Endothelial cell of umbilical vein (primary cell): ENCODE results near the gene HSPB1. TPM values are rescaled to one million over a fixed set of nuclear protein-coding genes. Genes with fewer than 3 reads are reported as not detected.
A peak's percentile ranks its signal among the peaks of the same experiment; 100 is the strongest.

Source experiments
- BruUV-seq: library from RNA; stranded (reverse); fragments of 400-500 nt; replicated peaks from 2 replicates; lab custom pipeline; 2021; lab: Mats Ljungman, UMichigan
- CTCF ChIA-PET: fragments of 300-600, 350-600 bp; sonication (Branson Sonifier 250); formaldehyde crosslinking; loops from one replicate; lab custom pipeline; 2021; ENCODE audit warnings: antibody characterized with exemption, inconsistent platforms; lab: Charles Lee
- POLR2A ChIA-PET: fragments of 300-600, 350-600 bp; sonication (Branson Sonifier 250); formaldehyde crosslinking; loops from one replicate; lab custom pipeline; 2021; ENCODE audit warnings: antibody characterized with exemption, inconsistent platforms; lab: Charles Lee
- DNase-seq: peaks from one replicate; pipeline ENCODE4 v3.0.0-alpha.2; 2011; ENCODE audit warnings: low read depth, low spot score
- FAIRE-seq: peaks from 2 replicates; lab custom pipeline; 2011; peaks lifted over from hg19 to GRCh38; lab: Jason Lieb, UNC
- H2AFZ ChIP-seq: 2 replicates; pipeline ENCODE4 v1.6.0; 2012; ENCODE audit warnings: low read depth, low read length, control low read depth, inconsistent platforms
- H3K27ac ChIP-seq: 2 replicates; pipeline ENCODE4 v1.5.1; 2011; ENCODE audit warnings: low read depth, mild to moderate bottlenecking, control low read depth, low read length, moderate library complexity; ENCODE audit not compliant: insufficient read depth
- H3K27me3 ChIP-seq, 2 experiments: 2 replicates each; pipeline versions ENCODE4 v1.6.0 to v1.6.1; 2011; ENCODE audit warnings: low read length in 2 of 2, mixed read lengths in 1 of 2; ENCODE audit not compliant: control insufficient read depth in 2 of 2, insufficient read depth in 2 of 2
- H3K36me3 ChIP-seq, 2 experiments: 2 replicates in 1 of 2; 3 replicates in 1 of 2; pipeline ENCODE4 v1.5.1; 2011; ENCODE audit warnings: low read length in 2 of 2, mild to moderate bottlenecking in 1 of 2, moderate library complexity in 1 of 2; ENCODE audit not compliant: control insufficient read depth in 2 of 2, insufficient read depth in 2 of 2; ENCODE audit errors: extremely low read depth in 1 of 2
- H3K4me1 ChIP-seq: 3 replicates; pipeline ENCODE4 v1.5.1; 2011; ENCODE audit warnings: mild to moderate bottlenecking, low read length; ENCODE audit not compliant: control insufficient read depth, insufficient read depth; ENCODE audit errors: extremely low read depth
- H3K4me2 ChIP-seq: 2 replicates; pipeline ENCODE4 v1.6.1; 2011; ENCODE audit warnings: low read length, control low read depth, mixed read lengths; ENCODE audit not compliant: insufficient read depth
- H3K4me3 ChIP-seq, 3 experiments: fragments of 200-600 bp in 1 of 3; sonication (generic), shearing (Covaris generic) in 1 of 3; replicated peaks in 1 of 3; 2 replicates each; pipeline ENCODE4 v1.5.1; 2011 to 2016; ENCODE audit warnings: control low read depth in 3 of 3, low read length in 3 of 3, mild to moderate bottlenecking in 2 of 3, inconsistent platforms in 1 of 3, low read depth in 1 of 3, moderate library complexity in 1 of 3; ENCODE audit not compliant: insufficient read depth in 1 of 3
- H3K79me2 ChIP-seq: 2 replicates; pipeline ENCODE4 v1.6.0; 2012; ENCODE audit warnings: low read length, inconsistent platforms; ENCODE audit not compliant: control insufficient read depth, insufficient read depth
- H3K9ac ChIP-seq: replicated peaks from 2 replicates; pipeline ENCODE3; 2011; ENCODE audit warnings: low read length, control low read depth; ENCODE audit not compliant: insufficient read depth; ENCODE audit errors: extremely low read depth
- H3K9me1 ChIP-seq: replicated peaks from 3 replicates; pipeline ENCODE4 v1.6.0; 2011; ENCODE audit warnings: mild to moderate bottlenecking, low read length; ENCODE audit not compliant: control insufficient read depth, insufficient read depth; ENCODE audit errors: extremely low read depth
- H3K9me3 ChIP-seq: replicated peaks from 2 replicates; pipeline ENCODE4 v1.5.1; 2012; ENCODE audit warnings: low read length, inconsistent platforms; ENCODE audit not compliant: control insufficient read depth, insufficient read depth
- H4K20me1 ChIP-seq: replicated peaks from 2 replicates; pipeline ENCODE3; 2011; ENCODE audit warnings: mild to moderate bottlenecking, low read length; ENCODE audit not compliant: control insufficient read depth, insufficient read depth; ENCODE audit errors: extremely low read depth
- FOS ChIP-seq: IDR thresholded peaks from 2 replicates; pipeline ENCODE4 v1.6.1; 2011; ENCODE audit warnings: mild to moderate bottlenecking, low read length, moderate library complexity, borderline replicate concordance; ENCODE audit not compliant: insufficient read depth
- GATA2 ChIP-seq: IDR thresholded peaks from 2 replicates; pipeline ENCODE4 v1.7.0; 2011; ENCODE audit warnings: low read depth, mild to moderate bottlenecking, moderate library complexity, mixed read lengths, low read length; ENCODE audit not compliant: insufficient read length, insufficient read depth
- JUN ChIP-seq: IDR thresholded peaks from 2 replicates; pipeline ENCODE4 v1.6.1; 2011; ENCODE audit warnings: borderline replicate concordance, low read depth; ENCODE audit not compliant: insufficient read length, insufficient read depth
- MYC ChIP-seq: IDR thresholded peaks from one replicate; pipeline ENCODE4 v1.6.1; 2011; ENCODE audit warnings: mild to moderate bottlenecking, low read depth, low read length
- POLR2A ChIP-seq: IDR thresholded peaks from 2 replicates; pipeline ENCODE4 v1.6.1; 2012; ENCODE audit warnings: low read depth, mild to moderate bottlenecking, control low read depth, low read length
- POLR2AphosphoS5 ChIP-seq: IDR thresholded peaks from 2 replicates; pipeline ENCODE4 v1.6.1; 2012; ENCODE audit warnings: low read depth, mild to moderate bottlenecking, control low read depth, low read length, moderate library complexity; ENCODE audit not compliant: insufficient read depth
- dilution Hi-C: fragments of 300-500 bp; cut with MboI; formaldehyde crosslinking; loops from one replicate; pipeline ENCODE4 v1.15.0; 2019; ENCODE audit warnings: low sequenced_read_pairs; ENCODE audit not compliant: extremely low pct_ligation_motif_present
- intact Hi-C: fragments of 100-400 bp; cut with micrococcal nuclease; formaldehyde crosslinking; loops from one replicate; pipeline ENCODE4 v1.10.0; 2022
- polyA plus RNA-seq, 4 experiments: library from polyadenylated mRNA; depleted of rRNA in 3 of 4; stranded (reverse) in 3 of 4; unstranded in 1 of 4; fragments of >200 nt; gene quantifications; 2 replicates each; pipeline versions ENCODE4 v1.2.1 to v1.2.3, GENCODE V29; 2011 to 2012; ENCODE audit warnings: missing spikeins in 1 of 4
- total RNA-seq: library from RNA; stranded (reverse); gene quantifications from 2 replicates; pipeline ENCODE4 v1.2.3, GENCODE V29; 2021
- TF ChIP-seq, protein P1 (sequence below): IDR thresholded peaks from 2 replicates; pipeline ENCODE4 v1.6.1; 2011; ENCODE audit not compliant: insufficient read depth, insufficient read length
- TF ChIP-seq, protein P2 (sequence below), 2 donors: IDR thresholded peaks; 1 replicate in 1 of 2; 2 replicates in 1 of 2; pipeline ENCODE4 v1.5.1; 2011; ENCODE audit warnings: low read length in 2 of 2, mild to moderate bottlenecking in 2 of 2, moderate library complexity in 2 of 2, control low read depth in 1 of 2, inconsistent platforms in 1 of 2, low read depth in 1 of 2; ENCODE audit not compliant: insufficient read depth in 1 of 2; ENCODE audit errors: extremely low read depth in 1 of 2

The HSPB1 gene
- total and polyA plus RNA-seq, 2 donors (not counting 3 experiments of a cell fraction or from before 2014, with no cell fraction given), result 1,748 to 3,130 TPM

GRCh38 chr7:76293407-76293901 lies 9.0 kb upstream of the HSPB1 start:
- no peaks in the 10 kb centered on the region for H3K9me1 ChIP-seq
- no peak overlapping the region for H3K4me2 ChIP-seq
- BruUV-seq, result no TSS peak
- ChIA-PET CTCF (no interaction called here), POLR2A (interaction anchor here (1.5 kb wide), 1 partner anchor 10 kb away, joined by 19 read pairs; no protein-coding TSS in a partner anchor)
- no peak overlapping the region for H3K4me3 ChIP-seq
- no peaks in the 10 kb centered on the region for H4K20me1 ChIP-seq
- H3K9me3 ChIP-seq, result no peaks in the 10 kb centered on the region
- no peak for TF ChIP-seq POLR2A
- TF ChIP-seq, protein P1, sequence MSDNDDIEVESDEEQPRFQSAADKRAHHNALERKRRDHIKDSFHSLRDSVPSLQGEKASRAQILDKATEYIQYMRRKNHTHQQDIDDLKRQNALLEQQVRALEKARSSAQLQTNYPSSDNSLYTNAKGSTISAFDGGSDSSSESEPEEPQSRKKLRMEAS, result no peak
- no peak for TF ChIP-seq JUN
- TF ChIP-seq MYC, result no peak
- no peak for TF ChIP-seq FOS
- TF ChIP-seq GATA2, result no peak
- no peak for TF ChIP-seq POLR2AphosphoS5
- TF ChIP-seq, protein P2, sequence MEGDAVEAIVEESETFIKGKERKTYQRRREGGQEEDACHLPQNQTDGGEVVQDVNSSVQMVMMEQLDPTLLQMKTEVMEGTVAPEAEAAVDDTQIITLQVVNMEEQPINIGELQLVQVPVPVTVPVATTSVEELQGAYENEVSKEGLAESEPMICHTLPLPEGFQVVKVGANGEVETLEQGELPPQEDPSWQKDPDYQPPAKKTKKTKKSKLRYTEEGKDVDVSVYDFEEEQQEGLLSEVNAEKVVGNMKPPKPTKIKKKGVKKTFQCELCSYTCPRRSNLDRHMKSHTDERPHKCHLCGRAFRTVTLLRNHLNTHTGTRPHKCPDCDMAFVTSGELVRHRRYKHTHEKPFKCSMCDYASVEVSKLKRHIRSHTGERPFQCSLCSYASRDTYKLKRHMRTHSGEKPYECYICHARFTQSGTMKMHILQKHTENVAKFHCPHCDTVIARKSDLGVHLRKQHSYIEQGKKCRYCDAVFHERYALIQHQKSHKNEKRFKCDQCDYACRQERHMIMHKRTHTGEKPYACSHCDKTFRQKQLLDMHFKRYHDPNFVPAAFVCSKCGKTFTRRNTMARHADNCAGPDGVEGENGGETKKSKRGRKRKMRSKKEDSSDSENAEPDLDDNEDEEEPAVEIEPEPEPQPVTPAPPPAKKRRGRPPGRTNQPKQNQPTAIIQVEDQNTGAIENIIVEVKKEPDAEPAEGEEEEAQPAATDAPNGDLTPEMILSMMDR (IDR thresholded peaks at IDR 0.05; ENCODE audit: extremely low read depth in 1 of 2, insufficient read depth in 1 of 2, low read depth in 1 of 2, low read length in 2 of 2), result no peak
- intact Hi-C loops (loop anchor here (10.0 kb wide), 1 partner anchor 209 kb away; no protein-coding TSS in a partner anchor), dilution Hi-C loops (no loop called here)
- peaks cover 27% of the 10 kb centered on the region for H3K4me1 ChIP-seq
- H3K79me2 ChIP-seq, result no peaks in the 10 kb centered on the region
- no peaks in the 10 kb centered on the region for H3K27me3 ChIP-seq
- H3K27ac ChIP-seq, result peak overlapping the region; percentile 94
- no peak overlapping the region for H2AFZ ChIP-seq
- H3K9ac ChIP-seq, result peak overlapping the region; percentile 29
- FAIRE-seq, result peak; percentile 64
- no peaks in the 10 kb centered on the region for H3K36me3 ChIP-seq
- peak; percentile 52 for DNase-seq
